ENCODE measurements around the gene DAGLA.
"Not testable (repeated sequence)": the region's sequence is repeated elsewhere in the genome, so short reads cannot be mapped to it uniquely, and the experiment has no call there.

Gene DAGLA

GRCh38 chr11:61679893-61680621, at the start of gene DAGLA:
Gene DAGLA (plus strand): TSS chr11:61680391. CDS start chr11:61720156, 39,765 bp downstream.
- DNase-seq = peak; percentile 64 to 84

- DNase-seq = no peak
These were observed 48.1 kb upstream of the DAGLA start for GRCh38 chr11:61632096-61632495.

- DNase-seq = no peak
These were observed 44.9 kb upstream of the DAGLA start for GRCh38 chr11:61635304-61635703.

GRCh38 chr11:61635787-61636186, 44.4 kb upstream of the DAGLA start:
- DNase-seq = no peak

- DNase-seq = no peak
These were observed 43.5 kb upstream of the DAGLA start for GRCh38 chr11:61636676-61637075.

- no peak for DNase-seq
These were observed 42.9 kb upstream of the DAGLA start for GRCh38 chr11:61637277-61637676.

- peak in 1 of 2 donors; percentile 9 for DNase-seq
These were observed 40.3 kb upstream of the DAGLA start for GRCh38 chr11:61639816-61640443.

GRCh38 chr11:61642162-61642561, 38.0 kb upstream of the DAGLA start:
- no peak for DNase-seq

GRCh38 chr11:61645179-61645868, 34.9 kb upstream of the DAGLA start:
- DNase-seq = no peak

GRCh38 chr11:61647529-61647928, 32.7 kb upstream of the DAGLA start:
- no peak for DNase-seq

- DNase-seq = no peak
These were observed 29.2 kb upstream of the DAGLA start for GRCh38 chr11:61650781-61651571.

GRCh38 chr11:61652135-61652534, 28.1 kb upstream of the DAGLA start:
- no peak for DNase-seq

GRCh38 chr11:61654397-61654829, 25.8 kb upstream of the DAGLA start:
- peak in 1 of 2 donors; percentile 29 for DNase-seq

GRCh38 chr11:61655266-61656159, 24.7 kb upstream of the DAGLA start:
- DNase-seq = not testable (repeated sequence)

- no peak for DNase-seq
These were observed 23.7 kb upstream of the DAGLA start for GRCh38 chr11:61656347-61657077.

GRCh38 chr11:61657566-61658290, 22.5 kb upstream of the DAGLA start:
- no peak for DNase-seq

GRCh38 chr11:61659413-61660196, 20.6 kb upstream of the DAGLA start:
- DNase-seq = no peak

- DNase-seq = not testable (repeated sequence)
These were observed 19.2 kb upstream of the DAGLA start for GRCh38 chr11:61660997-61661396.

- DNase-seq = no peak
These were observed 13.4 kb upstream of the DAGLA start for GRCh38 chr11:61666684-61667297.
